ENCODE measurements around the gene ZNF280B. TPM values are rescaled to one million over a fixed set of nuclear protein-coding genes. Genes with fewer than 3 reads are reported as not detected.

ZNF280B gene
- total and polyA plus RNA-seq, 2 donors (not counting 3 experiments of a cell fraction or from before 2014, with no cell fraction given) = 1.5 to 3.1 TPM

GRCh38 chr22:22552630-22553029 lies 44.1 kb upstream of the ZNF280B start:
- intact Hi-C loops (cut with micrococcal nuclease) (loop anchor here (2.0 kb wide), 1 partner anchor 88 kb away; no protein-coding TSS in a partner anchor), dilution Hi-C loops (cut with MboI; ENCODE audit: extremely low pct_ligation_motif_present, low sequenced_read_pairs) (no loop called here)
- Histone ChIP-seq H3K27ac (ENCODE audit: insufficient read depth, low read depth, low read length) (no peak overlapping the region), H3K36me3 (ENCODE audit: control insufficient read depth in 2 of 2, extremely low read depth in 1 of 2, insufficient read depth in 2 of 2, low read length in 2 of 2) (no peaks in the 10 kb centered on the region), H3K4me1 (ENCODE audit: control insufficient read depth, extremely low read depth, insufficient read depth, low read length) (no peaks in the 10 kb centered on the region), H3K27me3 (ENCODE audit: control insufficient read depth in 2 of 2, insufficient read depth in 2 of 2, low read length in 2 of 2) (peaks cover 2 to 11% of the 10 kb centered on the region in 2 experiments), H3K9me3 (replicated peaks; ENCODE audit: control insufficient read depth, insufficient read depth, low read length) (no peaks in the 10 kb centered on the region), H3K9ac (replicated peaks; ENCODE audit: extremely low read depth, insufficient read depth, low read length) (no peak overlapping the region), H3K79me2 (ENCODE audit: control insufficient read depth, insufficient read depth, low read length) (no peaks in the 10 kb centered on the region), H2AFZ (ENCODE audit: low read depth, low read length) (no peak overlapping the region), H4K20me1 (replicated peaks; ENCODE audit: control insufficient read depth, extremely low read depth, insufficient read depth, low read length) (no peaks in the 10 kb centered on the region), H3K9me1 (replicated peaks; ENCODE audit: control insufficient read depth, extremely low read depth, insufficient read depth, low read length) (no peaks in the 10 kb centered on the region), H3K4me2 (ENCODE audit: insufficient read depth, low read length) (no peak overlapping the region), H3K4me3 (replicated peaks in 1 of 3; ENCODE audit: insufficient read depth in 1 of 3, low read depth in 1 of 3, low read length in 3 of 3) (no peak overlapping the region)
- ChIA-PET CTCF (interaction anchor here (0.7 kb wide), 1 partner anchor 130 kb away, joined by 3 read pairs; no protein-coding TSS in a partner anchor), POLR2A (no interaction called here)
- TF ChIP-seq MYC (IDR thresholded peaks at IDR 0.05; ENCODE audit: low read depth, low read length) = no peak
- TF ChIP-seq EZH2 (IDR thresholded peaks at IDR 0.05; ENCODE audit: borderline replicate concordance, low read depth, low read length, severe bottlenecking) = no peak
- TF ChIP-seq POLR2AphosphoS5 (IDR thresholded peaks at IDR 0.05; ENCODE audit: insufficient read depth, low read depth, low read length) = no peak
- TF ChIP-seq GATA2 (IDR thresholded peaks at IDR 0.05; ENCODE audit: insufficient read depth, insufficient read length, low read depth, low read length) = no peak
- TF ChIP-seq FOS (IDR thresholded peaks at IDR 0.05; ENCODE audit: borderline replicate concordance, insufficient read depth, low read length) = no peak
- TF ChIP-seq CTCF (IDR thresholded peaks at IDR 0.05; ENCODE audit: extremely low read depth in 1 of 2, insufficient read depth in 1 of 2, low read depth in 1 of 2, low read length in 2 of 2) = no peak
- TF ChIP-seq JUN (IDR thresholded peaks at IDR 0.05; ENCODE audit: borderline replicate concordance, insufficient read depth, insufficient read length, low read depth) = no peak
- TF ChIP-seq MAX (IDR thresholded peaks at IDR 0.05; ENCODE audit: insufficient read depth, insufficient read length) = no peak
- DNase-seq (ENCODE audit: low read depth, low spot score) (no peak), FAIRE-seq (no peak)
- BruUV-seq (replicated peaks) = no TSS peak
